ENCODE measurements around the gene NELFCD. TPM values are rescaled to one million over a fixed set of nuclear protein-coding genes. Genes with fewer than 3 reads are reported as not detected.
"Not testable (repeated sequence)": the region's sequence is repeated elsewhere in the genome, so short reads cannot be mapped to it uniquely, and the experiment has no call there.

NELFCD gene
- total RNA-seq, 2 donors from 2014 or later: 24.5 to 27.5 TPM

- no peak overlapping the region for H3K4me3 ChIP-seq
- no peaks in the 10 kb centered on the region for H3K9me3 ChIP-seq
- no peak overlapping the region for H3K27ac ChIP-seq
- no peaks in the 10 kb centered on the region for H3K4me1 ChIP-seq
- H3K36me3 ChIP-seq: no peaks in the 10 kb centered on the region
- TF ChIP-seq, protein P1, sequence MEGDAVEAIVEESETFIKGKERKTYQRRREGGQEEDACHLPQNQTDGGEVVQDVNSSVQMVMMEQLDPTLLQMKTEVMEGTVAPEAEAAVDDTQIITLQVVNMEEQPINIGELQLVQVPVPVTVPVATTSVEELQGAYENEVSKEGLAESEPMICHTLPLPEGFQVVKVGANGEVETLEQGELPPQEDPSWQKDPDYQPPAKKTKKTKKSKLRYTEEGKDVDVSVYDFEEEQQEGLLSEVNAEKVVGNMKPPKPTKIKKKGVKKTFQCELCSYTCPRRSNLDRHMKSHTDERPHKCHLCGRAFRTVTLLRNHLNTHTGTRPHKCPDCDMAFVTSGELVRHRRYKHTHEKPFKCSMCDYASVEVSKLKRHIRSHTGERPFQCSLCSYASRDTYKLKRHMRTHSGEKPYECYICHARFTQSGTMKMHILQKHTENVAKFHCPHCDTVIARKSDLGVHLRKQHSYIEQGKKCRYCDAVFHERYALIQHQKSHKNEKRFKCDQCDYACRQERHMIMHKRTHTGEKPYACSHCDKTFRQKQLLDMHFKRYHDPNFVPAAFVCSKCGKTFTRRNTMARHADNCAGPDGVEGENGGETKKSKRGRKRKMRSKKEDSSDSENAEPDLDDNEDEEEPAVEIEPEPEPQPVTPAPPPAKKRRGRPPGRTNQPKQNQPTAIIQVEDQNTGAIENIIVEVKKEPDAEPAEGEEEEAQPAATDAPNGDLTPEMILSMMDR (IDR thresholded peaks at IDR 0.05): no peak
- no peaks in the 10 kb centered on the region for H3K27me3 ChIP-seq
- DNase-seq (ENCODE audit: low spot score): no peak
Observed at GRCh38 chr20:58956078-58956477, 25.0 kb upstream of the NELFCD start.

GRCh38 chr20:58959652-58960051 lies 21.4 kb upstream of the NELFCD start:
- no peak overlapping the region for H3K4me3 ChIP-seq
- H3K36me3 ChIP-seq: no peaks in the 10 kb centered on the region
- no peaks in the 10 kb centered on the region for H3K27me3 ChIP-seq
- no peaks in the 10 kb centered on the region for H3K4me1 ChIP-seq
- H3K27ac ChIP-seq: no peak overlapping the region
- TF ChIP-seq, protein P1 (IDR thresholded peaks at IDR 0.05): no peak
- H3K9me3 ChIP-seq: no peaks in the 10 kb centered on the region
- DNase-seq (ENCODE audit: low spot score): no peak

DNA sequence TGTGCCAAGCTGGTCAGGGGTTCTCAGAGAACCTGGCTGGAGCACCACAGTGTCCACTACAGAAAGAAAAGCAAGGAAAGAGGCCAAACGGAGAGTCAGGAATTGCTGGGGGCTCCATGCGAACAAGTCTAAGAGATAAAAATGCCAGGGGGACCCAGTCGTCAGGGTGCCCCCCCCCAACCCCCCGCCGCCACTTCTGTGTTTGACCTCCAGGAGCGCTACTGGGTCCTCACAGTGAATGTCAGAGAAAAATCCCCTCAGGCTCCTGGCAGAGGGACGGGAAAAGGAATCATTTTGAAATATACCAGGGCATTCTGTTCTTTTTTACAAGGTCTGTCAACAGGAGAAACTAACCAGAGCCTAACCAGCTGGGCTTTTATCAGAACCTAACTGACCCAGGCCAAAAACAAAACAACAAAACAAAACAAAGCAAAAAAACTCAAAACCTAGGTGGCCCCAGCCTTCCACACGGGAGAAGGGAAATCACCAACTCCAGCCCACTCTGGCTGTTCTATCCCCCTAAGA lies 17.9 kb upstream of the NELFCD start:
- no peak for DNase-seq (ENCODE audit: low spot score)
- no peak overlapping the region for H3K4me3 ChIP-seq
- no peaks in the 10 kb centered on the region for H3K9me3 ChIP-seq
- no peaks in the 10 kb centered on the region for H3K27me3 ChIP-seq
- TF ChIP-seq, protein P1 (IDR thresholded peaks at IDR 0.05): no peak
- no peak overlapping the region for H3K27ac ChIP-seq
- no peaks in the 10 kb centered on the region for H3K36me3 ChIP-seq
- no peaks in the 10 kb centered on the region for H3K4me1 ChIP-seq

DNA sequence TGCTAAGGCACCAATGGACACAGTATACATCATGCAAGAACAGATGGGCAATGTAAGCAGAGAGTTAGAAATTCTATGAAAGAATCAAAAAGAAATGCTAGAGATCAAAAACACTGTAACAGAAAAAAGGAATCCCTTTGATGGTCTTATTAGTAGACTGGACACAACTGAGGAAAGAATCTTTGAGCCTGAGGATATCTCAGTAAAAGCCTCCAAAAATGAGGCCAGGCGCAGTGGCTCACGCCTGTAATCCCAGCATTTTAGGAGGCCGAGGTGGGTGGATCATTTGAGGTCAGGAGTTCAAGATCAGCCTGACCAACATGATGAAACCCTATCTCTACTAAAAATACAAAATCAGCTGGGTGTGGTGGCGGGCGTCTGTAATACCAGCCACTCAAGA lies 17.1 kb upstream of the NELFCD start:
- not testable (repeated sequence) for DNase-seq (ENCODE audit: low spot score); H3K4me1 ChIP-seq; H3K4me3 ChIP-seq; H3K27ac ChIP-seq; H3K27me3 ChIP-seq; H3K36me3 ChIP-seq; H3K9me3 ChIP-seq

DNA sequence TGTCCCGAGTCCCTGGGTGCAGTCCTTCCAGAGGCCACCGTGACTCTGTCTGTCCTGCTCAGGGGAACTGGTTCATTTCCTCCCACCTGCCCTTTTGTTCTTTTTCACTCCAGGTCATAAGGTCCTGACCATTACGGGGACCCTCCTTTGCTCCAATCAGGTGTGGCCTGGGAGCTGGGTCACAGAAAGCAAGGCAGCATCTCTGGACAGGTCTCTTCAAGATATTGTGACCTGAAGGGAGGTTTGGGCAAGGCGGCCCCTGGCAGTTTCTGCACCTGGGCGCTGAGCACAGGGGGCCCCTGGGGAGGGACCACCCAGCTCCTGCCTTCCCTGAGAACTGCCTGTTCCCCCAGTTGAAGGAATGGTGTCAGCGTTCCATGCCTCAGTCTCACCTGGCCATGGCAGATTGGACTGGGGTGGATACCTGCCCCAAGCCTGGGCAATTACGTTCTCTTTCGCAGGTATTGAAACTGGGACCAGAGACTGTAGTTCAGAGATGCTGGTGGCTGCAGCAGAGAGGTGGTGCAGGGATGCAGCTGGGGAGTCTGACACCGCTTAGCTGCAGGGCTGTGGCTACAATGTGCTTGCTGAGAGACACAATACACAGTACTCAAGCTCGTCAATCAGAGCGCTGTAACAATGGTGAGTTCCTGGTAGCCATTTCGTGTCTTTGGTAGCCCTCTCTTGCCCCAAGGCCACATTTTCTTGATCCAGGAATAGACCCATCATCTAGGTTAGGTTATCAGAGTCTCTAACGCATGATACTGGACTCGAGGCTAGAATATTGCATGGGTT lies 15.6 kb upstream of the NELFCD start:
- Histone ChIP-seq H3K36me3 (no peaks in the 10 kb centered on the region), H3K9me3 (peaks cover 0 to 8% of the 10 kb centered on the region in 2 donors), H3K27me3 (no peaks in the 10 kb centered on the region), H3K4me3 (no peak overlapping the region), H3K4me1 (no peaks in the 10 kb centered on the region), H3K27ac (no peak overlapping the region)
- DNase-seq (ENCODE audit: low spot score): no peak
- TF ChIP-seq, protein P1 (IDR thresholded peaks at IDR 0.05): no peak

DNA sequence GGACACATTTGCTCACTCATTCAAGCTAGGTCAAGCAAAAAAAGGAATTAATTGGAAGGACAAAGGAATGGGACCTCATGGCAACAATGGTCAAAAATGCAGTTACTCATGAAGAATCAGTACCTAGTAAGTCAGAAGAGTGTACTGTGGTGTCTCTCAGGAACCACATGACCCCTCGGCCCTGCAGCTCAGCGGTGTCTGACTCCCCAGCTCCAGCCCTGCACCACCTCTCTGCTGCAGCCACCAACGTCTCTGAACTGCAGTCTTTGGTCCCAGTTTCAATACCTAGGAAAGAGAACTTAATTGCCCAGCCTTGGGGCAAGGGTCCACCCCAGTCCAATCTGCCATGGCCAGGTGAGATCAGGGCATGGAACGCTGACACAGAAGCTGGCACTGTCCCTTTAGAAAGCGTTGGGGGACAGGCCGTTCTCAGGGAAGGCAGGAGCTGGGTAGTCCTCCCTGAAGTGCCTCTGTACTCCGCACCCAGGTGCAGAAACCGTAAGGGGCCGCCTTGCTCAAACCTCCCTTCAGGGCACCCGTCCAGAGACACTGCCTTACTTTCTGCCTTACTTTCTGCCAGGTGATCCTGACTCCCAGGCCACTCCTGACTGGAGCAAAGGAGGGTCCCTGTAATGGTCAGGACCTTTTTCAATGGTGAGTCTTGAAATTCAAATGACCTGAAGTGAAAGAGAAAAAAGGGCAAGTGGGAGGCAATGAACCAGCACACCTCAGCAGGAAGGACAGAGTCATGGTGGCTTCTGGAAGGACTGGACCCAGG lies 13.2 kb upstream of the NELFCD start:
- Histone ChIP-seq H3K27me3 (no peaks in the 10 kb centered on the region), H3K36me3 (no peaks in the 10 kb centered on the region), H3K27ac (no peak overlapping the region), H3K9me3 (peaks cover 0 to 8% of the 10 kb centered on the region in 2 donors), H3K4me1 (no peaks in the 10 kb centered on the region), H3K4me3 (no peak overlapping the region)
- TF ChIP-seq, protein P1 (IDR thresholded peaks at IDR 0.05): no peak
- DNase-seq (ENCODE audit: low spot score): no peak

Data from right atrium auricular region (tissue), 2 donors.